ENCODE results near the gene CALN1. TPM values are rescaled to one million over a fixed set of nuclear protein-coding genes. Genes with fewer than 3 reads are reported as not detected.

Gene CALN1
- polyA plus RNA-seq, 3 donors = under 0.01 TPM; not detected in 2

GRCh38 chr7:71775648-71776047 is 636.5 kb downstream of the CALN1 start:
- WGBS (ENCODE audit: insufficient coverage) = 92% methylated on average over 2 of the region's 5 CpGs
- H3K79me2 ChIP-seq (ENCODE audit: insufficient read depth, low read length) = no peaks in the 10 kb centered on the region
- no peak overlapping the region for H2AFZ ChIP-seq (ENCODE audit: insufficient read depth, low read depth, low read length, poor library complexity, severe bottlenecking)
- peak overlapping the region in 1 of 7 donors; percentile 12 for H3K27ac Mint-ChIP-seq
- no peaks in the 10 kb centered on the region for H3K27me3 ChIP-seq (ENCODE audit: control insufficient read depth in 2 of 2, insufficient read depth in 2 of 2, low read length in 2 of 2)
- H3K4me2 ChIP-seq (replicated peaks; ENCODE audit: extremely low read depth, low read length, poor library complexity, severe bottlenecking) = no peak overlapping the region
- no peak overlapping the region for H3K27ac ChIP-seq (ENCODE audit: low read depth in 1 of 2, low read length in 2 of 2)
- no peak overlapping the region for H3K4me3 ChIP-seq (replicated peaks in 1 of 3; ENCODE audit: low read depth in 2 of 3, low read length in 3 of 3)
- no peaks in the 10 kb centered on the region for H4K20me1 ChIP-seq (ENCODE audit: insufficient read depth, low read length)
- no peaks in the 10 kb centered on the region for H3K36me3 Mint-ChIP-seq
- DNase-seq = no peak
- H3K9me3 Mint-ChIP-seq = peaks cover 0 to 5% (median 0%) of the 10 kb centered on the region in 7 donors
- no peak overlapping the region for H3K4me3 Mint-ChIP-seq
- H3K36me3 ChIP-seq (replicated peaks in 1 of 2; ENCODE audit: control insufficient read depth in 1 of 2, insufficient read depth in 2 of 2, low read length in 2 of 2) = no peaks in the 10 kb centered on the region
- intact Hi-C loops (cut with micrococcal nuclease) = no loop called here
- H3K4me1 Mint-ChIP-seq = no peaks in the 10 kb centered on the region
- H3K9me3 ChIP-seq (replicated peaks in 1 of 2; ENCODE audit: control insufficient read depth in 1 of 2, insufficient read depth in 1 of 2, low read length in 2 of 2) = no peaks in the 10 kb centered on the region
- H3K9ac ChIP-seq (ENCODE audit: insufficient read depth, low read length, poor library complexity, severe bottlenecking) = no peak overlapping the region
- no peaks in the 10 kb centered on the region for H3K4me1 ChIP-seq (ENCODE audit: control insufficient read depth in 1 of 2, insufficient read depth in 2 of 2, low read length in 2 of 2)
- TF ChIP-seq, protein P1, sequence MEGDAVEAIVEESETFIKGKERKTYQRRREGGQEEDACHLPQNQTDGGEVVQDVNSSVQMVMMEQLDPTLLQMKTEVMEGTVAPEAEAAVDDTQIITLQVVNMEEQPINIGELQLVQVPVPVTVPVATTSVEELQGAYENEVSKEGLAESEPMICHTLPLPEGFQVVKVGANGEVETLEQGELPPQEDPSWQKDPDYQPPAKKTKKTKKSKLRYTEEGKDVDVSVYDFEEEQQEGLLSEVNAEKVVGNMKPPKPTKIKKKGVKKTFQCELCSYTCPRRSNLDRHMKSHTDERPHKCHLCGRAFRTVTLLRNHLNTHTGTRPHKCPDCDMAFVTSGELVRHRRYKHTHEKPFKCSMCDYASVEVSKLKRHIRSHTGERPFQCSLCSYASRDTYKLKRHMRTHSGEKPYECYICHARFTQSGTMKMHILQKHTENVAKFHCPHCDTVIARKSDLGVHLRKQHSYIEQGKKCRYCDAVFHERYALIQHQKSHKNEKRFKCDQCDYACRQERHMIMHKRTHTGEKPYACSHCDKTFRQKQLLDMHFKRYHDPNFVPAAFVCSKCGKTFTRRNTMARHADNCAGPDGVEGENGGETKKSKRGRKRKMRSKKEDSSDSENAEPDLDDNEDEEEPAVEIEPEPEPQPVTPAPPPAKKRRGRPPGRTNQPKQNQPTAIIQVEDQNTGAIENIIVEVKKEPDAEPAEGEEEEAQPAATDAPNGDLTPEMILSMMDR (IDR thresholded peaks at IDR 0.05) = no peak
- H3K27me3 Mint-ChIP-seq (ENCODE audit: low read depth in 3 of 3) = peaks cover 0 to 3% (median 2%) of the 10 kb centered on the region in 3 donors

DNA sequence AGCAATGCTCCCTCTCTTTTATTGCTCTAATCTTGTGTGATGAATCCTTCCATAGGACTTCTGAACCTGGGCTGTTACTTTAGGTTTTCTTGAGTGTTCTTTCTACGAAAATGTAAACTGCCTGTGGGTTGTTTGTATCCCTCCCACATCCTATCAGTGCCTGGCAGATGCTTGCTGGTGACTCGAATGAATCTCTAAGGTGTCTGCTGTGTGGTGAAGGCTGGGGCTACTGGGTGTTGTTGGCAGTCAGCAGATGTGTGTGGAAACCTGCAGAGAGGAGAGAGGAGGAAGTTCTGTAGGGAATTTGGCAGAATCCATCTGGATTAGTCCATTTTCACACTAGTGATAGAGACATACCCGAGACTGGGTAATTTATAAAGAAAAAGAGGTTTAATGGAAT is 639.4 kb downstream of the CALN1 start:
- no peak overlapping the region for H3K9ac ChIP-seq (ENCODE audit: insufficient read depth, low read length, poor library complexity, severe bottlenecking)
- Mint-ChIP-seq H3K4me3 (no peak overlapping the region), H3K9me3 (peaks cover 0 to 5% (median 0%) of the 10 kb centered on the region in 7 donors), H3K36me3 (no peaks in the 10 kb centered on the region), H3K4me1 (no peaks in the 10 kb centered on the region), H3K27ac (no peak overlapping the region), H3K27me3 (ENCODE audit: low read depth in 3 of 3) (peaks cover 0 to 4% (median 3%) of the 10 kb centered on the region in 3 donors)
- H3K79me2 ChIP-seq (ENCODE audit: insufficient read depth, low read length) = no peaks in the 10 kb centered on the region
- no peak overlapping the region for H3K27ac ChIP-seq (ENCODE audit: low read depth in 1 of 2, low read length in 2 of 2)
- H3K4me3 ChIP-seq (replicated peaks in 1 of 3; ENCODE audit: low read depth in 2 of 3, low read length in 3 of 3) = no peak overlapping the region
- H3K9me3 ChIP-seq (replicated peaks in 1 of 2; ENCODE audit: control insufficient read depth in 1 of 2, insufficient read depth in 1 of 2, low read length in 2 of 2) = no peaks in the 10 kb centered on the region
- no peaks in the 10 kb centered on the region for H3K36me3 ChIP-seq (replicated peaks in 1 of 2; ENCODE audit: control insufficient read depth in 1 of 2, insufficient read depth in 2 of 2, low read length in 2 of 2)
- H3K4me1 ChIP-seq (ENCODE audit: control insufficient read depth in 1 of 2, insufficient read depth in 2 of 2, low read length in 2 of 2) = no peaks in the 10 kb centered on the region
- no peak for DNase-seq
- H3K27me3 ChIP-seq (ENCODE audit: control insufficient read depth in 2 of 2, insufficient read depth in 2 of 2, low read length in 2 of 2) = no peaks in the 10 kb centered on the region
- H3K4me2 ChIP-seq (replicated peaks; ENCODE audit: extremely low read depth, low read length, poor library complexity, severe bottlenecking) = no peak overlapping the region
- WGBS (ENCODE audit: insufficient coverage) = no CpG with 5 or more reads among the region's 3 CpGs
- no peaks in the 10 kb centered on the region for H4K20me1 ChIP-seq (ENCODE audit: insufficient read depth, low read length)
- TF ChIP-seq, protein P1 (IDR thresholded peaks at IDR 0.05) = no peak
- no peak overlapping the region for H2AFZ ChIP-seq (ENCODE audit: insufficient read depth, low read depth, low read length, poor library complexity, severe bottlenecking)
- intact Hi-C loops (cut with micrococcal nuclease) = no loop called here

All from CD14-positive monocyte (primary cell).